Measurements from ENCODE around the gene CAMTA1.
A peak's percentile ranks its signal among the peaks of the same experiment; 100 is the strongest.
"Not testable (repeated sequence)": the region's sequence is repeated elsewhere in the genome, so short reads cannot be mapped to it uniquely, and the experiment has no call there.

The CAMTA1 gene

GRCh38 chr1:7702365-7702764 lies 917.1 kb downstream of the CAMTA1 start:
- peak; percentile 69 for DNase-seq (ENCODE audit: low spot score)

GRCh38 chr1:7703321-7704213 lies 918.3 kb downstream of the CAMTA1 start:
- no peak for DNase-seq (ENCODE audit: low spot score)

- DNase-seq (ENCODE audit: low spot score) = peak; percentile 97
Observed at GRCh38 chr1:7704214-7705047, 919.2 kb downstream of the CAMTA1 start.

- peak; percentile 64 for DNase-seq (ENCODE audit: low spot score)
Observed at GRCh38 chr1:7705048-7705907, 920.0 kb downstream of the CAMTA1 start.

DNA sequence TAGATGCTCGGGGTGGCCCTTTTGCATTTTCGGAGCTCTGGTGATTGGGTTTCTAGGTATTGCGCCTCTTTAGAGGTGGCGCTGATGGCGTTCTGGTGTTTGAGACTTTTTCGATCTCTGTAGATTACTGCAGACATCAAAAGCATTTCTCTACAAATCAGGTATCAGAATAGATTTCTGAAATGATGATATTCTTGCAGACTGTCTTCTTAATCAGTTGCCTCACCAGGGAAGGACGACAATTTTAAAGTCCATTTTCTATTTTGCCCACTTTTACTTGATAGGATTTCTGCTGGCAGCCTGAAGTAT lies 920.6 kb downstream of the CAMTA1 start:
- DNase-seq (ENCODE audit: low spot score) = no peak

- no peak for DNase-seq (ENCODE audit: low spot score)
Observed at GRCh38 chr1:7707527-7707926, 922.3 kb downstream of the CAMTA1 start.

GRCh38 chr1:7708065-7708464 lies 922.8 kb downstream of the CAMTA1 start:
- DNase-seq (ENCODE audit: low spot score) = not testable (repeated sequence)

DNA sequence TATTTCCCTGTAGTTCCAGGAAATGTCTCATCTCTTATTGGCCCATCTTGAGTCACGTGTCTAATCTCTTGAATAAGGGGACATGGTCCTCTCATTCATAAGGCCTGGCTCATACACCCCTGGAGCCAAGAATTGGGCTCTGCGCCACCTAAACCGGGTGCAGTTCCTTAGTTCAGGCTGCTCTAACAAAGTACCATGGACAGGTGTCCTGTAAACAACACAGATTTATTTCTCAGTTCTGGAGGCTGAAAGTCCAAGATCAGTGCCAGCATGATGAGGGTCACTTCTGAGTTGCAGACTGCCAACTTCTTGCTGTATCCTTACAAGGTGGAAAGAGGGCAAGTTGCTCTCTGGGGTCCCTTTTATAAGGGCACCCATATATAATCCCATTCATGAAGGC lies 925.6 kb downstream of the CAMTA1 start:
- DNase-seq (ENCODE audit: low spot score) = no peak

- DNase-seq (ENCODE audit: low spot score) = no peak
Observed at GRCh38 chr1:7712731-7713323, 927.6 kb downstream of the CAMTA1 start.

GRCh38 chr1:7716506-7716905 lies 931.3 kb downstream of the CAMTA1 start:
- no peak for DNase-seq (ENCODE audit: low spot score)

GRCh38 chr1:7717748-7718368 lies 932.6 kb downstream of the CAMTA1 start:
- DNase-seq (ENCODE audit: low spot score) = no peak

DNA sequence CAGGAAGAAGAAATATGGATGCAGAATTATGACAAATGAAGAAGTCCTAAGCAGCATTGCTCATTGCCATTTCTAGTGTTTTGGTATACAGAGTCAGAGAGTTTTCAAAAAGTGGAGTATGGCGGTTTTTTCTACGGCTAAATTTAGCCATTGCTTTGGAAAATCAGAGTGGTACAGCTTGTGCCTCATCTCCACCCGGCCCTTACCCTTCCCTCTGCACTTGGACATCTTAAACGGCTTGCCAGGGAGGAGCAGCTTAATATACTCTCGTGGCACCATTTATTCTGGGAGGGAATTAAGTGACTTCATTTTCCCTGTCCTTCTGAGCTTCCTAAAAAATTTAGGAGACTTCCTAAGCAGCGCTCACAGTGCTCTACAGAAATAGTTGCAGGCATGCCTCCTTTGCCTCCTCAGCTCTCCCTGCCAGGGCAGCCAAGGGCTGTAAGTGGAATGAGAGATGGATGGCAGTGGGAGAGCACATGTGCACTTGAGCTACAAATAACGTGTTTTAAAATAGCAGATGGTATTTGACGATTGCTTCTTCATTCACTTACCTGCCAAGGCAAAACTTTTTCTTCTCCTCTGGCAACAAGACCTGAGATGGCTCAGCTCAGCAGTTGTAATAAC lies 934.3 kb downstream of the CAMTA1 start:
- no peak for DNase-seq (ENCODE audit: low spot score)

DNA sequence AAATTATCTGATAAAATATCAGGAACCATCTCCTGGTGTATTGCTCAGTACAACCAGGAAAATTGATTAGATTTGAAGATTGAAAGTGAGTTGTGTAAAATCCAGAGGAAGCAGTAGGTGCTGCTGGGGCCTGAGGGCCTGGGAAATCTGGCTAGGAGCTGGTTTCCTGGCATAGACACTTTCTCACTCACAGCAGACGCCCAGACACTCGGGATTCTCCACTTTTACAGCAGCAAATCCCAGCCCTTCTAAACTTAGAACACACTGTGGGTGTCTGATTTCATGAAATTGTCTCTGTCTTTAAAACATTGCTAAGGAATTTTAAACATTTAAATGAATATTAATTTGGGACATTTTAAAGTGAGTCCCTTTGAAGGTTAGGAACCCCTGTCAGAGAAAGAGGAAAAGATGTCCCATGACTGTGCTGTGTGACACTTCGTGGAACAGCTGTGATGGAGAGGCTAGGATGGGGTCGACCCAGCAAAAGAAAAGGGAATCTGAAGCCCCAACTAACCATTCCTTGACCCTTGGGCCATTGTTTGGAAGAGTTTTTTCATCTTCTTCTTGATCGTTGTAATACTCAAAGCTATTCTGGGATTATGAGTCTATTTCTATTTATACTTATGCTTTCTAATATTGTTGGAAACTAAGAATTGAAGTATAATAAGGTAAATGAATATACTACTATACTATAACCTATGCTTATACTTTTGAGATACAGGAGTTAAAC lies 936.9 kb downstream of the CAMTA1 start:
- no peak for DNase-seq (ENCODE audit: low spot score)

GRCh38 chr1:7722670-7723012 lies 937.4 kb downstream of the CAMTA1 start:
- no peak for DNase-seq (ENCODE audit: low spot score)

DNA sequence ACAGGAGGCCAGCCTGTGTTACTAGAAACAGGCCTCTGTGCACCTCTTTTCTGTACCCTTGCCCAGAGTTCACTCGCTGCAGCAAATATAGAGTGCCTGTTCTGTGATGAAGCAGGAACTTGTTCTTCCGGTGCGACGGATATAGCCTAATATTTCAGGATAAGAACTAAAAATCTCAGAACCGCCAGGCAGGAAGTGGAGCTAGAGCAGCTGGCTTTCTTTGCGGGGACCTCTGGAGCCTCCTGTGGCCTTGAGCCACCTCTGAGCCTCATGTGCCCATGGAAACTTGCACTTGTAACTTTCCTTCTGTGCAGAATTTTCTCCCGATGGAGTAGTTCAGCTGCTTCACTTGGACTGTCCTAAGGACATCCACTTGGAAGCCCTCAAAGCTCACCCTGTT lies 941.4 kb downstream of the CAMTA1 start:
- DNase-seq (ENCODE audit: low spot score) = no peak

DNA sequence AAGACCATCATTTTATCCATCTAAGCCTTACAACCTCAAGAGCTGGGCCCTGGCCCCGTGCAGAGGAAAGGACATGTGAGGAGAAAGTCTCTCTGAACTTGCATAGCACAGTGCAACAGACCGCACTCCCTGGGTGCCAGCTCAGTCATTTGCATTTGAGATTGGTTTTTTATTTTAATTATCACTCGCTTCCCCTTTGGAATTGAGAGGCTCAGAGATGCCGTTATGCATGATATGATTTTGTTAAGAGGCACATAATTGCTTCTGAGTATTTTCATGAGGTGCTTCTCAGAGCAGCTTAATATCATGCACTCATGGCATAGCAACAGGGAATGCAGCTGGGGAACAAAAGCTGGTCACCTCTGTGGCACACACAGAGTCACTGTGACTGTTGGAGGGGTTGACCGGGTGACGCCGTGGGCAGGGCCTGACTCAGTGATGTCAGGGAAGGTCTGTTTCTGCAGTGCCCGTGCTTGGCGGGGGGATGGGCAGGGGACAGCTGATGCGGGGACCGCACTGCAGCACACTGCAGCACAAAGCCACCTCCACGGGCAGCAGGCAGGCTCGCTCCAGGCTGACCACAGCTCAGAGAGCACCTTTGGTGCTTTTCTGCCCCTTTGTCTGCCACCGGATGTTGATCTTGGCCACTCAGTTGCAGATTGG lies 942.7 kb downstream of the CAMTA1 start:
- peak; percentile 79 for DNase-seq (ENCODE audit: low spot score)

- DNase-seq (ENCODE audit: low spot score) = no peak
Observed at GRCh38 chr1:7729761-7730160, 944.5 kb downstream of the CAMTA1 start.

DNA sequence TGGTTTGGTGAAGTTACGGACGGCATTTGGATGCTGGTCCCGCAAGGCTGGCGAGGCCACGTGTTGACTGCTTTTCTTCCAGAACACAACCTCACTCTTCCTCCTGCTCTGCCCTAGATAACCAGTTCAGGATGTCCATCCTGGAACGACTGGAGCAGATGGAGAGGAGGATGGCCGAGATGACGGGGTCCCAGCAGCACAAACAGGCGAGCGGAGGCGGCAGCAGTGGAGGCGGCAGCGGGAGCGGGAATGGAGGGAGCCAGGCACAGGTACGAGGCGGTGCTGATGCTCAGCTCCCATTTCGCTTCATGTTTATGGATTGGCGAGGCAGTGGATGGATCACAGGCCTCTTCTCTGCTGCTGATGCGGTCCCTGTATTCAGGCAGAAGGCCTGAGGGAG lies 947.1 kb downstream of the CAMTA1 start:
- no peak for DNase-seq (ENCODE audit: low spot score)

- no peak for DNase-seq (ENCODE audit: low spot score)
Observed at GRCh38 chr1:7733276-7733675, 948.0 kb downstream of the CAMTA1 start.

DNA sequence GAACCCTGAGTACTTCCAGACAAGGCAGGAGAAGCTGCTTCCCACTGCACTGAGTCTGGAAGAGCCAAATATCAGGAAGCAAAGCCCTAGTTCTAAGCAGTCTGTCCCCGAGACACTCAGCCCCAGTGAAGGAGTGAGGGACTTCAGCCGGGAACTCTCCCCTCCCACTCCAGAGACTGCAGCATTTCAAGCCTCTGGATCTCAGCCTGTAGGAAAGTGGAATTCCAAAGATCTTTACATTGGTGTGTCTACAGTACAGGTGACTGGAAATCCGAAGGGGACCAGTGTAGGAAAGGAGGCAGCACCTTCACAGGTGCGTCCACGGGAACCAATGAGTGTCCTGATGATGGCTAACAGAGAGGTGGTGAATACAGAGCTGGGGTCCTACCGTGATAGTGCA lies 952.8 kb downstream of the CAMTA1 start:
- no peak for DNase-seq (ENCODE audit: low spot score)

Data from Ammon's horn (tissue), 1 donor.